Measurements from ENCODE around the gene GALK2. TPM values are rescaled to one million over a fixed set of nuclear protein-coding genes. Genes with fewer than 3 reads are reported as not detected.

The GALK2 gene
- total RNA-seq (10 to 100 TPM; 36.3 to 43.1 TPM), polyA plus RNA-seq (ENCODE audit: insufficient read length in 6 of 6) (10 to 100 TPM; 23.1 to 29.7 (median 23.6) TPM)
- long read RNA-seq, donor 1, full-length matches to known transcripts = 3 of 8 reads
- long read RNA-seq, donor 1, partial matches to known transcripts = 5 of 8 reads
- long read RNA-seq, donor 1, other reads (novel, unspliced or antisense) = 0 of 8 reads
- long read RNA-seq, donor 2, full-length matches to known transcripts = 3 of 9 reads
- long read RNA-seq, donor 2, partial matches to known transcripts = 6 of 9 reads
- long read RNA-seq, donor 2, other reads (novel, unspliced or antisense) = 0 of 9 reads
- long read RNA-seq, donor 3, partial matches to known transcripts = 65 of 109 reads
- long read RNA-seq, donor 3, other reads (novel, unspliced or antisense) = 43 of 109 reads
- long read RNA-seq, donor 4, full-length matches to known transcripts = 12 of 21 reads
- long read RNA-seq, donor 4, partial matches to known transcripts = 1 of 21 reads
- long read RNA-seq, donor 4, other reads (novel, unspliced or antisense) = 8 of 21 reads
- long read RNA-seq, donor 5, full-length matches to known transcripts = 3 of 3 reads
- long read RNA-seq, donor 5, partial matches to known transcripts = 0 of 3 reads
- long read RNA-seq, donor 5, other reads (novel, unspliced or antisense) = 0 of 3 reads
- long read RNA-seq, donor 6, full-length matches to known transcripts = 4 of 4 reads
- long read RNA-seq, donor 6, partial matches to known transcripts = 0 of 4 reads
- long read RNA-seq, donor 6, other reads (novel, unspliced or antisense) = 0 of 4 reads
- long read RNA-seq, donor 7, full-length matches to known transcripts = 3 of 9 reads
- long read RNA-seq, donor 7, partial matches to known transcripts = 6 of 9 reads
- long read RNA-seq, donor 7, other reads (novel, unspliced or antisense) = 0 of 9 reads
- long read RNA-seq, donor 8, full-length matches to known transcripts = 1 of 1 reads
- long read RNA-seq, donor 8, partial matches to known transcripts = 0 of 1 reads
- long read RNA-seq, donor 8, other reads (novel, unspliced or antisense) = 0 of 1 reads
- long read RNA-seq, donor 9 = 0 reads
- long read RNA-seq, donor 10, full-length matches to known transcripts = 14 of 19 reads
- long read RNA-seq, donor 10, partial matches to known transcripts = 0 of 19 reads
- long read RNA-seq, donor 10, other reads (novel, unspliced or antisense) = 5 of 19 reads
- long read RNA-seq, donor 11 = 0 reads
- long read RNA-seq, donor 12, full-length matches to known transcripts = 3 of 8 reads
- long read RNA-seq, donor 12, partial matches to known transcripts = 5 of 8 reads
- long read RNA-seq, donor 12, other reads (novel, unspliced or antisense) = 0 of 8 reads

- Histone ChIP-seq H3K9me3 (no peaks in the 10 kb centered on the region), H3K4me3 (peak within 1 kb of the TSS; percentile 43 to 66), H3K27me3 (no peaks in the 10 kb centered on the region), H3K4me1 (peaks cover 0 to 39% of the 10 kb centered on the region in 2 donors), H3K27ac (peak within 1 kb of the TSS; percentile 89), H3K36me3 (no peaks in the 10 kb centered on the region)
- DNase-seq = peak; percentile 70 to 92 (median 90)
- no peak for TF ChIP-seq CTCF (IDR thresholded peaks at IDR 0.05)
- peak; percentile 100 for ATAC-seq
- intact Hi-C loops (cut with DNase I) = no loop called here
Observed at GRCh38 chr15:49169880-49170597, at the start of gene GALK2. Gene GALK2, plus strand, starts transcription at chr15:49170247. Its CDS starts 76 bp downstream, at chr15:49170323.

- DNase-seq (no peak), ATAC-seq (no peak)
- Histone ChIP-seq H3K4me3 (no peak overlapping the region), H3K9me3 (no peaks in the 10 kb centered on the region), H3K4me1 (no peaks in the 10 kb centered on the region), H3K27me3 (no peaks in the 10 kb centered on the region), H3K36me3 (peaks cover 0 to 25% of the 10 kb centered on the region in 2 donors), H3K27ac (no peak overlapping the region)
- intact Hi-C loops (cut with DNase I) = no loop called here
- TF ChIP-seq CTCF (IDR thresholded peaks at IDR 0.05) = no peak
Observed at GRCh38 chr15:49120832-49121231, 49.2 kb upstream of the GALK2 start.

- peak; percentile 25 for ATAC-seq
- Histone ChIP-seq H3K4me1 (no peaks in the 10 kb centered on the region), H3K27me3 (no peaks in the 10 kb centered on the region), H3K36me3 (peaks cover 0 to 29% of the 10 kb centered on the region in 2 donors), H3K4me3 (no peak overlapping the region), H3K9me3 (no peaks in the 10 kb centered on the region), H3K27ac (no peak overlapping the region)
- intact Hi-C loops (cut with DNase I) = no loop called here
- no peak for TF ChIP-seq CTCF (IDR thresholded peaks at IDR 0.05)
- no peak for DNase-seq
Observed at GRCh38 chr15:49121901-49122300, 48.1 kb upstream of the GALK2 start.

DNA sequence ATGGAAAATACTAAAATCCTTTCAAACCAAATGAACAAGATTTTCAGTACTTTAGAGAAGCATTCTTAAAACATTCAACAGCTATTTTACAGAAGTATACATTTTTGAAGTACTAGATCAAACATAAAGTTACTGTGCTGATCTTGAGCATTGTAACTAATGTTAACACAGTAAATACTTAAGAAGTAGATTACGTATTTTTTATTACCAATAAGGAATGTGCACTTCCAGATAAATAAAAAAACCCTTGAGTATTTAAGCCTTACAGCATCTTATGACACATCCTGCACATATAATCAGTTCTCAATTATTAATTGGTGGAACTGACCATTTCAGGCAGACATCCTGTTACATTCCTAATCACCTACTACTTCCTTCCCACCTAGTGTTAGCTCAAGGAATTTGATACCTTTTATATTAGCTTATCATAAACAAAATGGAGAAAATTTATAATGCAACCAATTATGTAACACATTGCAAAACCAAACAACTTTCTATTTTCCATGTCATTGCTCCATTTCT lies 47.4 kb upstream of the GALK2 start:
- Histone ChIP-seq H3K36me3 (peaks cover 0 to 36% of the 10 kb centered on the region in 2 donors), H3K4me1 (no peaks in the 10 kb centered on the region), H3K9me3 (no peaks in the 10 kb centered on the region), H3K27me3 (no peaks in the 10 kb centered on the region), H3K27ac (no peak overlapping the region), H3K4me3 (no peak overlapping the region)
- ATAC-seq (peak; percentile 72), DNase-seq (no peak)
- intact Hi-C loops (cut with DNase I) = no loop called here
- TF ChIP-seq CTCF (IDR thresholded peaks at IDR 0.05) = no peak

Measured in left lung (tissue), 14 donors.